ENCODE data around the gene SEMA5B.

The SEMA5B gene

DNA sequence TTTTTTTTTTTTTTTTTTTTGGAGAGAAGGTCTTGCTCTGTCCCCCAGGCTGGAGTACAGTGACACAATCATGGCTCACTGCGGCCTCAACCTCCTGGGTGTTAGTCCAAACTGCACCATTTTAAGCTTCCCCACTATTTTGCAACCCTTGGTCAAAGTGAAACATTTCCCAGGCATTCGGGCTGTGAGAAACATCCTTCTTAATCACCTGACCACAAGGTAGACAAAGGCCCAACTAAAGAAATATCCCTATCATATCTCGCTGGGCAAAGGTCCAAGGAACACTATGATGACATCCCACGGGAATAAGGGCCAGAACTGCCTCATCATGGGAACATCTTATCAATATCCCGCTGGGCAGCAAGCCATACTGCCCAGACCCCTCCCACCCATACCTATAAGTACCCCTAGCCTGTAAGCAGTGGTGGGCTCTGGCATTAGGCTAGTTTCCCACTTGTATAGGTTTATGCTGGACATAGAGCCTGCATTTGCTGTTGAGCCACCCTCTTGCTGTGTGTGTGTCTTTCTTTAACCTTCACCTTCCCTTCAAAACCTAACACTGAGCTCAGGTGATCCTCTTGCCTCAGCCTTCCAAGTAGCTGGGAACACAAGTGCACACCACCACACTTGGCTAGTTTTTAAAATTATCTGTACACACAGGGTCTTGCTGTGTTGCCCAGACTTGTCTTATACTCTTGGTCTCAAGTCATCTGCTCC lies 95.2 kb downstream of the SEMA5B start:
- Histone ChIP-seq H4K20me1 (ENCODE audit: low read depth, low read length) (no peaks in the 10 kb centered on the region), H3K27ac (ENCODE audit: low read depth, low read length) (no peak overlapping the region), H3K79me2 (ENCODE audit: insufficient read depth, low read length) (no peaks in the 10 kb centered on the region), H3K9ac (ENCODE audit: low read length) (no peak overlapping the region), H3F3A (ENCODE audit: insufficient read depth) (no peaks in the 10 kb centered on the region), H3K27me3 (ENCODE audit: low read length) (no peaks in the 10 kb centered on the region), H3K4me2 (ENCODE audit: low read depth, low read length, poor library complexity, severe bottlenecking) (no peak overlapping the region), H3K36me3 (ENCODE audit: low read length) (no peaks in the 10 kb centered on the region), H3K4me3 (ENCODE audit: insufficient read depth, low read length, poor library complexity, severe bottlenecking) (no peak overlapping the region), H2AFZ (ENCODE audit: low read depth, low read length, severe bottlenecking) (no peak overlapping the region), H3K9me2 (replicated peaks; ENCODE audit: insufficient read depth, low read length) (no peaks in the 10 kb centered on the region), H3K9me3 (ENCODE audit: insufficient read depth, low read length) (no peaks in the 10 kb centered on the region)
- no peak for TF ChIP-seq EZH2phosphoT487 (conservative IDR thresholded peaks at IDR 0.05; ENCODE audit: low read length)
- TF ChIP-seq, protein P1, sequence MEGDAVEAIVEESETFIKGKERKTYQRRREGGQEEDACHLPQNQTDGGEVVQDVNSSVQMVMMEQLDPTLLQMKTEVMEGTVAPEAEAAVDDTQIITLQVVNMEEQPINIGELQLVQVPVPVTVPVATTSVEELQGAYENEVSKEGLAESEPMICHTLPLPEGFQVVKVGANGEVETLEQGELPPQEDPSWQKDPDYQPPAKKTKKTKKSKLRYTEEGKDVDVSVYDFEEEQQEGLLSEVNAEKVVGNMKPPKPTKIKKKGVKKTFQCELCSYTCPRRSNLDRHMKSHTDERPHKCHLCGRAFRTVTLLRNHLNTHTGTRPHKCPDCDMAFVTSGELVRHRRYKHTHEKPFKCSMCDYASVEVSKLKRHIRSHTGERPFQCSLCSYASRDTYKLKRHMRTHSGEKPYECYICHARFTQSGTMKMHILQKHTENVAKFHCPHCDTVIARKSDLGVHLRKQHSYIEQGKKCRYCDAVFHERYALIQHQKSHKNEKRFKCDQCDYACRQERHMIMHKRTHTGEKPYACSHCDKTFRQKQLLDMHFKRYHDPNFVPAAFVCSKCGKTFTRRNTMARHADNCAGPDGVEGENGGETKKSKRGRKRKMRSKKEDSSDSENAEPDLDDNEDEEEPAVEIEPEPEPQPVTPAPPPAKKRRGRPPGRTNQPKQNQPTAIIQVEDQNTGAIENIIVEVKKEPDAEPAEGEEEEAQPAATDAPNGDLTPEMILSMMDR (IDR thresholded peaks at IDR 0.05; ENCODE audit: insufficient read depth, low read length, poor library complexity, severe bottlenecking) = no peak

DNA sequence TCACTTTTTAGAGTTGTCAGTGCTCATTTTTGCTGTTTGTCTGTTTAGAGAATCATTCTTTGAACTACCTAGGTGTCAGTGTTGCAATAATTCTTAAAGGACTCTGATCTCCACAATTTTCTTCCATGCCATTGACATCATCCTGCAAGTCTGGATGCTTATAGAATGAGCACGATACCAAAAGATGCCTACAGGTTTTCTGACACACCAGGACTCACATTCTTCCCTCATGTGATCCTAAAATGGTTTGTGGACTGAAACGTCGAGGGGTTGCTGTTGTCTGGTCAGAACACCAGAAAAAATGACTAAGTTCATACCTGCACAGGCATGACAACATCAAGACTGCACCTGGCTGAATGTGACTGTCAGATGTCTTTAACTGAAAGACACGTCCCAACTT lies 95.9 kb downstream of the SEMA5B start:
- Histone ChIP-seq H3K27me3 (ENCODE audit: low read length) (no peaks in the 10 kb centered on the region), H3F3A (ENCODE audit: insufficient read depth) (no peaks in the 10 kb centered on the region), H3K9me3 (ENCODE audit: insufficient read depth, low read length) (no peaks in the 10 kb centered on the region), H4K20me1 (ENCODE audit: low read depth, low read length) (no peaks in the 10 kb centered on the region), H3K79me2 (ENCODE audit: insufficient read depth, low read length) (no peaks in the 10 kb centered on the region), H3K27ac (ENCODE audit: low read depth, low read length) (no peak overlapping the region), H2AFZ (ENCODE audit: low read depth, low read length, severe bottlenecking) (no peak overlapping the region), H3K9ac (ENCODE audit: low read length) (no peak overlapping the region), H3K9me2 (replicated peaks; ENCODE audit: insufficient read depth, low read length) (no peaks in the 10 kb centered on the region), H3K4me3 (ENCODE audit: insufficient read depth, low read length, poor library complexity, severe bottlenecking) (no peak overlapping the region), H3K36me3 (ENCODE audit: low read length) (no peaks in the 10 kb centered on the region), H3K4me2 (ENCODE audit: low read depth, low read length, poor library complexity, severe bottlenecking) (no peak overlapping the region)
- TF ChIP-seq, protein P1 (IDR thresholded peaks at IDR 0.05; ENCODE audit: insufficient read depth, low read length, poor library complexity, severe bottlenecking) = no peak
- TF ChIP-seq EZH2phosphoT487 (conservative IDR thresholded peaks at IDR 0.05; ENCODE audit: low read length) = no peak

DNA sequence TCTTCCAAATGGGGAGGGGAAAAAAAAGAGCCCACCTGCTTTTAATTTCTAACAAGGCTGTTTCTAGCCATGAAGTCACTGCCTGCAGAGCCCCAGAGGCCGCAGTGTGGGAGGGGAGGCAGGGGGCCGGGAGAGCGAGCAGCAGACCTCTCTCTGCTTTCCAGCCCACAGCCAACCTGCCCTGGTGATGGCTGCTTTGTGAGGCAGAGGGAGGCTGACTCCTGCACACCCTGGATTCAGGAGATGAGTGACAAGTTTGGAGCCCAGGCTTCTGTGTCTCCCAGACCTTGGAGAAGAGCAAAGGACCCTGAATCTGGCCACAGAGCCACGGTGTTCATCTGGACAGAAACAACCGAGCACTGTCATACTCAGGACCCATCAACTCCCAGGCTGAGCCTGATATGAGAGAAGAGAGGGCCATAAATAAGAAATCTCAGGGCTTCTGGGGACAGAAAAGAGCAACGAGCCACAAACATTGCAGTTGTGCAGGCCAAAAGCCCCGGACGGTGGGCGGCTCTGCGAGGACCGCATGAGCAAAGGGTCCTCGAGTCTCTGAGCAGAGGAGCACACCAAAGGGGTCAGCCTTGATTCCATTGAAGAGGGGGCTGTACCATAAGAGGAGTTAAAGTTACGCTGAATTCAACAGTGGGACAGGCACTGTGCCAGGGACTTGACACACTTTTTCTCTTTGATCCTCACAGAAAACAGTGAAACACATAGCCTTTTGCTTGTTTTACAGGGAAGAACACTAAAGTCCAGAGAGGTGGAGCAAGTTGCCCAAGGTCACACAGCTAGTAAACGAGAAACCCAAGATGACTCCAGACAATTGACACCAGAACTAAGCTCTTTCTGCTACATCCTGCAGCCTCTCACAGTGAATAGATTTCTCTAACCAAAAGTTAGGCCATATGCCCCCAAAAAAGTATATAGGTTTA lies 97.2 kb downstream of the SEMA5B start:
- H3K9me2 ChIP-seq (replicated peaks; ENCODE audit: insufficient read depth, low read length) = no peaks in the 10 kb centered on the region
- TF ChIP-seq, protein P1 (IDR thresholded peaks at IDR 0.05; ENCODE audit: insufficient read depth, low read length, poor library complexity, severe bottlenecking) = no peak
- TF ChIP-seq EZH2phosphoT487 (conservative IDR thresholded peaks at IDR 0.05; ENCODE audit: low read length) = no peak
- H3F3A ChIP-seq (ENCODE audit: insufficient read depth) = no peaks in the 10 kb centered on the region
- no peaks in the 10 kb centered on the region for H3K36me3 ChIP-seq (ENCODE audit: low read length)
- no peaks in the 10 kb centered on the region for H4K20me1 ChIP-seq (ENCODE audit: low read depth, low read length)
- H3K27ac ChIP-seq (ENCODE audit: low read depth, low read length) = no peak overlapping the region
- no peaks in the 10 kb centered on the region for H3K9me3 ChIP-seq (ENCODE audit: insufficient read depth, low read length)
- H3K79me2 ChIP-seq (ENCODE audit: insufficient read depth, low read length) = no peaks in the 10 kb centered on the region
- no peaks in the 10 kb centered on the region for H3K27me3 ChIP-seq (ENCODE audit: low read length)
- no peak overlapping the region for H3K9ac ChIP-seq (ENCODE audit: low read length)
- no peak overlapping the region for H3K4me3 ChIP-seq (ENCODE audit: insufficient read depth, low read length, poor library complexity, severe bottlenecking)
- H3K4me2 ChIP-seq (ENCODE audit: low read depth, low read length, poor library complexity, severe bottlenecking) = no peak overlapping the region
- no peak overlapping the region for H2AFZ ChIP-seq (ENCODE audit: low read depth, low read length, severe bottlenecking)
